ENCODE measurements around the gene SLC4A3.

- TF ChIP-seq E2F1 (CRISPR knock-in tag; IDR thresholded peaks at IDR 0.05) (no peak), OVOL2 (CRISPR knock-in tag; IDR thresholded peaks at IDR 0.05; ENCODE audit: borderline replicate concordance) (no peak), NFE2L1 (CRISPR knock-in tag; IDR thresholded peaks at IDR 0.05) (no peak), RELA (CRISPR knock-in tag; IDR thresholded peaks at IDR 0.05; ENCODE audit: borderline replicate concordance) (no peak), SMAD3 (CRISPR knock-in tag; IDR thresholded peaks at IDR 0.05; ENCODE audit: borderline replicate concordance) (no peak), STAT6 (CRISPR knock-in tag; conservative IDR thresholded peaks at IDR 0.05; ENCODE audit: low read depth) (no peak), JUN (CRISPR knock-in tag; IDR thresholded peaks at IDR 0.05) (no peak), CREB1 (CRISPR knock-in tag; IDR thresholded peaks at IDR 0.05) (no peak), TEAD4 (CRISPR knock-in tag; IDR thresholded peaks at IDR 0.05) (no peak), ETV6 (CRISPR knock-in tag; IDR thresholded peaks at IDR 0.05) (no peak)
- TF ChIP-seq, protein P1, sequence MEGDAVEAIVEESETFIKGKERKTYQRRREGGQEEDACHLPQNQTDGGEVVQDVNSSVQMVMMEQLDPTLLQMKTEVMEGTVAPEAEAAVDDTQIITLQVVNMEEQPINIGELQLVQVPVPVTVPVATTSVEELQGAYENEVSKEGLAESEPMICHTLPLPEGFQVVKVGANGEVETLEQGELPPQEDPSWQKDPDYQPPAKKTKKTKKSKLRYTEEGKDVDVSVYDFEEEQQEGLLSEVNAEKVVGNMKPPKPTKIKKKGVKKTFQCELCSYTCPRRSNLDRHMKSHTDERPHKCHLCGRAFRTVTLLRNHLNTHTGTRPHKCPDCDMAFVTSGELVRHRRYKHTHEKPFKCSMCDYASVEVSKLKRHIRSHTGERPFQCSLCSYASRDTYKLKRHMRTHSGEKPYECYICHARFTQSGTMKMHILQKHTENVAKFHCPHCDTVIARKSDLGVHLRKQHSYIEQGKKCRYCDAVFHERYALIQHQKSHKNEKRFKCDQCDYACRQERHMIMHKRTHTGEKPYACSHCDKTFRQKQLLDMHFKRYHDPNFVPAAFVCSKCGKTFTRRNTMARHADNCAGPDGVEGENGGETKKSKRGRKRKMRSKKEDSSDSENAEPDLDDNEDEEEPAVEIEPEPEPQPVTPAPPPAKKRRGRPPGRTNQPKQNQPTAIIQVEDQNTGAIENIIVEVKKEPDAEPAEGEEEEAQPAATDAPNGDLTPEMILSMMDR (IDR thresholded peaks at IDR 0.05), result no peak
- TF ChIP-seq, protein P2, sequence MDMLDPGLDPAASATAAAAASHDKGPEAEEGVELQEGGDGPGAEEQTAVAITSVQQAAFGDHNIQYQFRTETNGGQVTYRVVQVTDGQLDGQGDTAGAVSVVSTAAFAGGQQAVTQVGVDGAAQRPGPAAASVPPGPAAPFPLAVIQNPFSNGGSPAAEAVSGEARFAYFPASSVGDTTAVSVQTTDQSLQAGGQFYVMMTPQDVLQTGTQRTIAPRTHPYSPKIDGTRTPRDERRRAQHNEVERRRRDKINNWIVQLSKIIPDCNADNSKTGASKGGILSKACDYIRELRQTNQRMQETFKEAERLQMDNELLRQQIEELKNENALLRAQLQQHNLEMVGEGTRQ (CRISPR knock-in tag; IDR thresholded peaks at IDR 0.05), result no peak
- TF ChIP-seq, protein P3, sequence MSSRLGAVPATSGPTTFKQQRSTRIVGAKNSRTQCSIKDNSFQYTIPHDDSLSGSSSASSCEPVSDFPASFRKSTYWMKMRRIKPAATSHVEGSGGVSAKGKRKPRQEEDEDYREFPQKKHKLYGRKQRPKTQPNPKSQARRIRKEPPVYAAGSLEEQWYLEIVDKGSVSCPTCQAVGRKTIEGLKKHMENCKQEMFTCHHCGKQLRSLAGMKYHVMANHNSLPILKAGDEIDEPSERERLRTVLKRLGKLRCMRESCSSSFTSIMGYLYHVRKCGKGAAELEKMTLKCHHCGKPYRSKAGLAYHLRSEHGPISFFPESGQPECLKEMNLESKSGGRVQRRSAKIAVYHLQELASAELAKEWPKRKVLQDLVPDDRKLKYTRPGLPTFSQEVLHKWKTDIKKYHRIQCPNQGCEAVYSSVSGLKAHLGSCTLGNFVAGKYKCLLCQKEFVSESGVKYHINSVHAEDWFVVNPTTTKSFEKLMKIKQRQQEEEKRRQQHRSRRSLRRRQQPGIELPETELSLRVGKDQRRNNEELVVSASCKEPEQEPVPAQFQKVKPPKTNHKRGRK (CRISPR knock-in tag; IDR thresholded peaks at IDR 0.05; ENCODE audit: borderline replicate concordance), result no peak
- TF ChIP-seq, protein P4, sequence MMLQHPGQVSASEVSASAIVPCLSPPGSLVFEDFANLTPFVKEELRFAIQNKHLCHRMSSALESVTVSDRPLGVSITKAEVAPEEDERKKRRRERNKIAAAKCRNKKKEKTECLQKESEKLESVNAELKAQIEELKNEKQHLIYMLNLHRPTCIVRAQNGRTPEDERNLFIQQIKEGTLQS (CRISPR knock-in tag; conservative IDR thresholded peaks at IDR 0.05), result no peak
These were observed 13.9 kb upstream of the SLC4A3 start for GRCh38 chr2:219613461-219614070.
